GM12878 (cell line): ENCODE data around the gene SHISA9. TPM values are rescaled to one million over a fixed set of nuclear protein-coding genes. Genes with fewer than 3 reads are reported as not detected.

Experiments
- BCL11A ChIP-seq: IDR thresholded peaks from 2 replicates; pipeline ENCODE4 v1.6.1; 2011; ENCODE audit warnings: low read depth, low read length
- CREB1 ChIP-seq: IDR thresholded peaks from 2 replicates; pipeline ENCODE4 v1.6.1; 2012; ENCODE audit warnings: low read depth, mild to moderate bottlenecking, inconsistent platforms
- CREM ChIP-seq: IDR thresholded peaks from 2 replicates; pipeline ENCODE4 v1.6.1; 2014; ENCODE audit warnings: antibody characterized with exemption, low read depth
- IRF4 ChIP-seq: IDR thresholded peaks from 2 replicates; pipeline ENCODE4 v1.6.1; 2011; ENCODE audit warnings: low read depth, low read length
- NR2C1 ChIP-seq: fragments of 450-650 bp; IDR thresholded peaks from 2 replicates; pipeline ENCODE4 v1.6.1; 2017; ENCODE audit warnings: antibody characterized with exemption, mild to moderate bottlenecking, moderate library complexity
- NR2F1 ChIP-seq: fragments of 450-650 bp; conservative IDR thresholded peaks from 2 replicates; pipeline ENCODE4 v1.6.1; 2017; ENCODE audit warnings: mild to moderate bottlenecking
- PML ChIP-seq: IDR thresholded peaks from 2 replicates; pipeline ENCODE4 v1.6.1; 2012; ENCODE audit warnings: low read length, inconsistent platforms
- SIX5 ChIP-seq: IDR thresholded peaks from 2 replicates; pipeline ENCODE4 v1.6.1; 2011; ENCODE audit warnings: mild to moderate bottlenecking, low read depth, low read length, moderate library complexity; ENCODE audit not compliant: severe bottlenecking
- SMAD1 ChIP-seq: fragments of 450-650 bp; IDR thresholded peaks from 2 replicates; pipeline ENCODE4 v1.6.1; 2018; ENCODE audit warnings: mild to moderate bottlenecking, low read depth; ENCODE audit not compliant: partially characterized antibody
- SP1 ChIP-seq: IDR thresholded peaks from one replicate; pipeline ENCODE4 v1.6.1; 2011; ENCODE audit warnings: low read depth, low read length
- SREBF2 ChIP-seq: IDR thresholded peaks from 2 replicates; pipeline ENCODE4 v1.6.1; 2012; ENCODE audit warnings: mild to moderate bottlenecking, low read length
- TBL1XR1 ChIP-seq: IDR thresholded peaks from 2 replicates; pipeline ENCODE4 v1.6.1; 2012; ENCODE audit warnings: low read depth, low read length, improper control_type of control experiment
- TCF3 ChIP-seq: IDR thresholded peaks from 2 replicates; pipeline ENCODE4 v1.6.1; 2012; ENCODE audit warnings: low read depth, mild to moderate bottlenecking, low read length, borderline replicate concordance; ENCODE audit not compliant: insufficient read depth
- ZNF217 ChIP-seq: fragments of 450-650 bp; IDR thresholded peaks from 2 replicates; pipeline ENCODE4 v1.6.1; 2017; ENCODE audit warnings: antibody characterized with exemption, mild to moderate bottlenecking
- polyA plus RNA-seq, 11 experiments: library from polyadenylated mRNA; depleted of rRNA in 4 of 11; unstranded in 6 of 11; stranded (reverse) in 5 of 11; fragments of >200 nt; fragmentation: Nextera tagmentation in 4 of 11; fragmentation: Illumina TruSeq in 1 of 11; extraction: Ambion mirVana in 4 of 11; extraction: Trizol in 1 of 11; gene quantifications; 1 replicate in 1 of 11; 2 replicates in 10 of 11; pipeline versions ENCODE4 v1.2.1 to v1.2.3, GENCODE V29; 2011 to 2016; ENCODE audit warnings: inconsistent platforms in 2 of 11, missing spikeins in 2 of 11, low read depth in 1 of 11
- total RNA-seq, 4 experiments: library from RNA; depleted of rRNA in 3 of 4; stranded (reverse); fragments of >200 nt in 3 of 4; fragmentation: Illumina TruSeq in 1 of 4; extraction: Trizol in 1 of 4; gene quantifications; 2 replicates each; pipeline versions ENCODE4 v1.2.1 to v1.2.3, GENCODE V29; 2013 to 2021
- TF ChIP-seq, protein P1 (sequence below): fragments of 450-650 bp; conservative IDR thresholded peaks from 2 replicates; pipeline ENCODE4 v1.6.1; 2017; ENCODE audit warnings: mild to moderate bottlenecking, moderate library complexity
- TF ChIP-seq, protein P2 (sequence below), 3 experiments: IDR thresholded peaks in 2 of 3; conservative IDR thresholded peaks in 1 of 3; 2 replicates each; pipeline ENCODE4 v1.5.1; 2011; ENCODE audit warnings: low read depth in 3 of 3, low read length in 3 of 3, mild to moderate bottlenecking in 3 of 3, control low read depth in 2 of 3, moderate library complexity in 2 of 3, inconsistent platforms in 1 of 3, mixed read lengths in 1 of 3; ENCODE audit not compliant: control insufficient read depth in 2 of 3, insufficient read depth in 1 of 3; ENCODE audit errors: extremely low read depth in 1 of 3
- TF ChIP-seq, protein P3 (sequence below): IDR thresholded peaks from 2 replicates; pipeline ENCODE4 v1.6.1; 2011; ENCODE audit warnings: low read depth, low read length, improper control_type of control experiment, borderline replicate concordance
- TF ChIP-seq, protein P4 (sequence below): fragments of 450-650 bp; IDR thresholded peaks from 2 replicates; pipeline ENCODE4 v1.6.1; 2014; ENCODE audit warnings: mild to moderate bottlenecking
- TF ChIP-seq, protein P5 (sequence below): fragments of 450-650 bp; IDR thresholded peaks from 2 replicates; pipeline ENCODE4 v1.6.1; 2018; ENCODE audit warnings: borderline replicate concordance, mild to moderate bottlenecking; ENCODE audit not compliant: partially characterized antibody
- TF ChIP-seq, protein P6 (sequence below): IDR thresholded peaks from 2 replicates; pipeline ENCODE4 v1.6.1; 2011; ENCODE audit warnings: borderline replicate concordance, low read depth, mild to moderate bottlenecking, moderate library complexity, low read length; ENCODE audit not compliant: insufficient read depth, poor library complexity, severe bottlenecking

Gene SHISA9
- total and polyA plus RNA-seq, 10 of the 15 experiments (the other 5 are each of a cell fraction or from before 2014, with no cell fraction given), result 0.03 to 25.5 (median 0.07) TPM

DNA sequence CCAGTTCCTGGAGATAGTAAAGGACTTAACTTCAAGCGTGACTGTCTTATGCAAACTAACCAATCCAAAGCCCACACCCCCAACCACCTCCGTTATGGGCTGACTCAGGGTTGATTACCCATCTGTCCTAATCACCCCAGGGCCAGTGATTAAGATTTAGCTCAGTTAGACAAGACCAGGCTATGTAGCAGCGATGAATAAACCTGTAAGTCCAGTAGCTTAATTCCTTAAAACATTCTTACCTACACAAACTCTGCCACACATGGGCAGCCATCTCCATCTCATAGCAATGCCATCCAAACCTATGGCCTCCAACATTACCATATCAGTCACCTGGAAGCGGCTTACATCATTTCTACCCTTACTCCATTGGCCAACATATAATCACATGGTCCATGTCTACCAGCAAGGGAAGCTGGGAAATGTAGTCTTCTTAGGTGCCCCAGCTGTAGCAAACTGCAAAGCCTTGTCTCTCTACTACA, 266.7 kb downstream of the SHISA9 start (continued):
- TF ChIP-seq, protein P1, sequence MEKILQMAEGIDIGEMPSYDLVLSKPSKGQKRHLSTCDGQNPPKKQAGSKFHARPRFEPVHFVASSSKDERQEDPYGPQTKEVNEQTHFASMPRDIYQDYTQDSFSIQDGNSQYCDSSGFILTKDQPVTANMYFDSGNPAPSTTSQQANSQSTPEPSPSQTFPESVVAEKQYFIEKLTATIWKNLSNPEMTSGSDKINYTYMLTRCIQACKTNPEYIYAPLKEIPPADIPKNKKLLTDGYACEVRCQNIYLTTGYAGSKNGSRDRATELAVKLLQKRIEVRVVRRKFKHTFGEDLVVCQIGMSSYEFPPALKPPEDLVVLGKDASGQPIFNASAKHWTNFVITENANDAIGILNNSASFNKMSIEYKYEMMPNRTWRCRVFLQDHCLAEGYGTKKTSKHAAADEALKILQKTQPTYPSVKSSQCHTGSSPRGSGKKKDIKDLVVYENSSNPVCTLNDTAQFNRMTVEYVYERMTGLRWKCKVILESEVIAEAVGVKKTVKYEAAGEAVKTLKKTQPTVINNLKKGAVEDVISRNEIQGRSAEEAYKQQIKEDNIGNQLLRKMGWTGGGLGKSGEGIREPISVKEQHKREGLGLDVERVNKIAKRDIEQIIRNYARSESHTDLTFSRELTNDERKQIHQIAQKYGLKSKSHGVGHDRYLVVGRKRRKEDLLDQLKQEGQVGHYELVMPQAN, result no peak
- no peak for TF ChIP-seq NR2C1
- TF ChIP-seq, protein P2, sequence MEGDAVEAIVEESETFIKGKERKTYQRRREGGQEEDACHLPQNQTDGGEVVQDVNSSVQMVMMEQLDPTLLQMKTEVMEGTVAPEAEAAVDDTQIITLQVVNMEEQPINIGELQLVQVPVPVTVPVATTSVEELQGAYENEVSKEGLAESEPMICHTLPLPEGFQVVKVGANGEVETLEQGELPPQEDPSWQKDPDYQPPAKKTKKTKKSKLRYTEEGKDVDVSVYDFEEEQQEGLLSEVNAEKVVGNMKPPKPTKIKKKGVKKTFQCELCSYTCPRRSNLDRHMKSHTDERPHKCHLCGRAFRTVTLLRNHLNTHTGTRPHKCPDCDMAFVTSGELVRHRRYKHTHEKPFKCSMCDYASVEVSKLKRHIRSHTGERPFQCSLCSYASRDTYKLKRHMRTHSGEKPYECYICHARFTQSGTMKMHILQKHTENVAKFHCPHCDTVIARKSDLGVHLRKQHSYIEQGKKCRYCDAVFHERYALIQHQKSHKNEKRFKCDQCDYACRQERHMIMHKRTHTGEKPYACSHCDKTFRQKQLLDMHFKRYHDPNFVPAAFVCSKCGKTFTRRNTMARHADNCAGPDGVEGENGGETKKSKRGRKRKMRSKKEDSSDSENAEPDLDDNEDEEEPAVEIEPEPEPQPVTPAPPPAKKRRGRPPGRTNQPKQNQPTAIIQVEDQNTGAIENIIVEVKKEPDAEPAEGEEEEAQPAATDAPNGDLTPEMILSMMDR (IDR thresholded peaks at IDR 0.05 in 2 of 3, conservative IDR thresholded peaks at IDR 0.05 in 1 of 3; ENCODE audit: control insufficient read depth in 2 of 3, extremely low read depth in 1 of 3, insufficient read depth in 1 of 3, low read depth in 3 of 3, low read length in 3 of 3), result no peak
- TF ChIP-seq SMAD1, result no peak
- TF ChIP-seq, protein P3, sequence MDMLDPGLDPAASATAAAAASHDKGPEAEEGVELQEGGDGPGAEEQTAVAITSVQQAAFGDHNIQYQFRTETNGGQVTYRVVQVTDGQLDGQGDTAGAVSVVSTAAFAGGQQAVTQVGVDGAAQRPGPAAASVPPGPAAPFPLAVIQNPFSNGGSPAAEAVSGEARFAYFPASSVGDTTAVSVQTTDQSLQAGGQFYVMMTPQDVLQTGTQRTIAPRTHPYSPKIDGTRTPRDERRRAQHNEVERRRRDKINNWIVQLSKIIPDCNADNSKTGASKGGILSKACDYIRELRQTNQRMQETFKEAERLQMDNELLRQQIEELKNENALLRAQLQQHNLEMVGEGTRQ, result no peak
- no peak for TF ChIP-seq IRF4
- no peak for TF ChIP-seq NR2F1
- TF ChIP-seq SIX5, result peak; percentile 51
- TF ChIP-seq BCL11A, result no peak
- no peak for TF ChIP-seq SP1
- TF ChIP-seq CREB1, result no peak
- no peak for TF ChIP-seq ZNF217
- TF ChIP-seq, protein P4, sequence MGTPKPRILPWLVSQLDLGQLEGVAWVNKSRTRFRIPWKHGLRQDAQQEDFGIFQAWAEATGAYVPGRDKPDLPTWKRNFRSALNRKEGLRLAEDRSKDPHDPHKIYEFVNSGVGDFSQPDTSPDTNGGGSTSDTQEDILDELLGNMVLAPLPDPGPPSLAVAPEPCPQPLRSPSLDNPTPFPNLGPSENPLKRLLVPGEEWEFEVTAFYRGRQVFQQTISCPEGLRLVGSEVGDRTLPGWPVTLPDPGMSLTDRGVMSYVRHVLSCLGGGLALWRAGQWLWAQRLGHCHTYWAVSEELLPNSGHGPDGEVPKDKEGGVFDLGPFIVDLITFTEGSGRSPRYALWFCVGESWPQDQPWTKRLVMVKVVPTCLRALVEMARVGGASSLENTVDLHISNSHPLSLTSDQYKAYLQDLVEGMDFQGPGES, result no peak
- TF ChIP-seq, protein P5, sequence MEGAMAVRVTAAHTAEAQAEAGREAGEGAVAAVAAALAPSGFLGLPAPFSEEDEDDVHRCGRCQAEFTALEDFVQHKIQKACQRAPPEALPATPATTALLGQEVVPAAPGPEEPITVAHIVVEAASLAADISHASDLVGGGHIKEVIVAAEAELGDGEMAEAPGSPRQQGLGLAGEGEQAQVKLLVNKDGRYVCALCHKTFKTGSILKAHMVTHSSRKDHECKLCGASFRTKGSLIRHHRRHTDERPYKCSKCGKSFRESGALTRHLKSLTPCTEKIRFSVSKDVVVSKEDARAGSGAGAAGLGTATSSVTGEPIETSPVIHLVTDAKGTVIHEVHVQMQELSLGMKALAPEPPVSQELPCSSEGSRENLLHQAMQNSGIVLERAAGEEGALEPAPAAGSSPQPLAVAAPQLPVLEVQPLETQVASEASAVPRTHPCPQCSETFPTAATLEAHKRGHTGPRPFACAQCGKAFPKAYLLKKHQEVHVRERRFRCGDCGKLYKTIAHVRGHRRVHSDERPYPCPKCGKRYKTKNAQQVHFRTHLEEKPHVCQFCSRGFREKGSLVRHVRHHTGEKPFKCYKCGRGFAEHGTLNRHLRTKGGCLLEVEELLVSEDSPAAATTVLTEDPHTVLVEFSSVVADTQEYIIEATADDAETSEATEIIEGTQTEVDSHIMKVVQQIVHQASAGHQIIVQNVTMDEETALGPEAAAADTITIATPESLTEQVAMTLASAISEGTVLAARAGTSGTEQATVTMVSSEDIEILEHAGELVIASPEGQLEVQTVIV, result no peak
- TF ChIP-seq, protein P6, sequence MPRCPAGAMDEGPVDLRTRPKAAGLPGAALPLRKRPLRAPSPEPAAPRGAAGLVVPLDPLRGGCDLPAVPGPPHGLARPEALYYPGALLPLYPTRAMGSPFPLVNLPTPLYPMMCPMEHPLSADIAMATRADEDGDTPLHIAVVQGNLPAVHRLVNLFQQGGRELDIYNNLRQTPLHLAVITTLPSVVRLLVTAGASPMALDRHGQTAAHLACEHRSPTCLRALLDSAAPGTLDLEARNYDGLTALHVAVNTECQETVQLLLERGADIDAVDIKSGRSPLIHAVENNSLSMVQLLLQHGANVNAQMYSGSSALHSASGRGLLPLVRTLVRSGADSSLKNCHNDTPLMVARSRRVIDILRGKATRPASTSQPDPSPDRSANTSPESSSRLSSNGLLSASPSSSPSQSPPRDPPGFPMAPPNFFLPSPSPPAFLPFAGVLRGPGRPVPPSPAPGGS, result no peak
- no peak for TF ChIP-seq TBL1XR1
- TF ChIP-seq TCF3, result no peak
- TF ChIP-seq CREM, result no peak
- no peak for TF ChIP-seq PML
- TF ChIP-seq SREBF2, result no peak
